H9 (cell line): Measurements from ENCODE around the gene SPOP. TPM values are rescaled to one million over a fixed set of nuclear protein-coding genes. Genes with fewer than 3 reads are reported as not detected.

Experiments
- DNase-seq: peaks from one replicate; pipeline ENCODE4 v3.0.0-alpha.2; 2017
- H2AFZ ChIP-seq: one replicate; pipeline ENCODE4 v1.6.1; 2013; ENCODE audit warnings: mild to moderate bottlenecking, low read length, control low read depth, moderate library complexity
- H2AK5ac ChIP-seq: 2 replicates; pipeline ENCODE4 v1.6.1; 2013; ENCODE audit warnings: low read length, control low read depth, mixed read lengths; ENCODE audit not compliant: insufficient read length
- H2BK120ac ChIP-seq: one replicate; pipeline ENCODE4 v1.6.1; 2013; ENCODE audit warnings: low read depth, mild to moderate bottlenecking, low read length, control low read depth, inconsistent platforms; ENCODE audit not compliant: poor library complexity, severe bottlenecking
- H2BK12ac ChIP-seq: 2 replicates; pipeline ENCODE4 v1.6.1; 2013; ENCODE audit warnings: low read length, control low read depth, mixed read lengths, low read depth; ENCODE audit not compliant: insufficient read length
- H2BK15ac ChIP-seq: 2 replicates; pipeline ENCODE4 v1.6.1; 2013; ENCODE audit warnings: low read depth, low read length, control low read depth
- H2BK20ac ChIP-seq: one replicate; pipeline ENCODE4 v1.6.1; 2013; ENCODE audit warnings: low read depth, mild to moderate bottlenecking, low read length, control low read depth, inconsistent platforms; ENCODE audit not compliant: poor library complexity, severe bottlenecking
- H2BK5ac ChIP-seq: 2 replicates; pipeline ENCODE4 v1.6.1; 2013; ENCODE audit warnings: low read length, control low read depth, mixed read lengths; ENCODE audit not compliant: insufficient read length
- H3K14ac ChIP-seq: 2 replicates; pipeline ENCODE4 v1.6.1; 2013; ENCODE audit warnings: low read length, control low read depth; ENCODE audit not compliant: insufficient read depth
- H3K18ac ChIP-seq: 2 replicates; pipeline ENCODE4 v1.6.1; 2013; ENCODE audit warnings: low read depth, mild to moderate bottlenecking, mixed read lengths, low read length, control low read depth; ENCODE audit not compliant: insufficient read length
- H3K23ac ChIP-seq: 2 replicates; pipeline ENCODE4 v1.6.1; 2013; ENCODE audit warnings: low read length, control low read depth, mixed read lengths, low read depth; ENCODE audit not compliant: insufficient read length
- H3K23me2 ChIP-seq: 2 replicates; pipeline ENCODE4 v1.6.1; 2013; ENCODE audit warnings: low read depth, mild to moderate bottlenecking, mixed read lengths, low read length, control low read depth; ENCODE audit not compliant: insufficient read length, poor library complexity, severe bottlenecking
- H3K27ac ChIP-seq: 2 replicates; pipeline ENCODE4 v1.5.1; 2013; ENCODE audit warnings: low read length, control low read depth, mixed read lengths, low read depth; ENCODE audit not compliant: insufficient read length
- H3K27me3 ChIP-seq: 2 replicates; pipeline ENCODE4 v1.6.1; 2013; ENCODE audit warnings: low read length, control low read depth, inconsistent platforms; ENCODE audit not compliant: insufficient read depth
- H3K4ac ChIP-seq: 2 replicates; pipeline ENCODE4 v1.6.1; 2013; ENCODE audit warnings: low read depth, mild to moderate bottlenecking, control low read depth, inconsistent platforms, low read length, moderate library complexity
- H3K4me1 ChIP-seq: 2 replicates; pipeline ENCODE4 v1.6.1; 2013; ENCODE audit warnings: low read length, control low read depth, inconsistent platforms; ENCODE audit not compliant: insufficient read depth
- H3K4me2 ChIP-seq: 2 replicates; pipeline ENCODE4 v1.6.1; 2013; ENCODE audit warnings: low read length, control low read depth, mixed read lengths; ENCODE audit not compliant: insufficient read length, insufficient read depth
- H3K56ac ChIP-seq: 2 replicates; pipeline ENCODE4 v1.6.1; 2013; ENCODE audit warnings: low read depth, mild to moderate bottlenecking, mixed read lengths, low read length, control low read depth; ENCODE audit not compliant: insufficient read length
- H3K79me1 ChIP-seq: 2 replicates; pipeline ENCODE4 v1.6.1; 2013; ENCODE audit warnings: low read depth, mild to moderate bottlenecking, moderate library complexity, low read length, control low read depth, inconsistent platforms; ENCODE audit not compliant: insufficient read depth, poor library complexity, severe bottlenecking
- H3K79me2 ChIP-seq: 2 replicates; pipeline ENCODE4 v1.6.1; 2013; ENCODE audit warnings: low read length, control low read depth, inconsistent platforms; ENCODE audit not compliant: insufficient read depth
- H3K9ac ChIP-seq: 2 replicates; pipeline ENCODE4 v1.6.1; 2013; ENCODE audit warnings: low read length, control low read depth, mixed read lengths; ENCODE audit not compliant: insufficient read length; ENCODE audit errors: extremely low read depth
- H3K9me3 ChIP-seq: one replicate; pipeline ENCODE4 v1.6.1; 2013; ENCODE audit warnings: low read depth, low read length, inconsistent platforms; ENCODE audit not compliant: control insufficient read depth
- H3T11ph ChIP-seq: one replicate; pipeline ENCODE4 v1.6.1; 2013; ENCODE audit warnings: mild to moderate bottlenecking, low read length, control low read depth, inconsistent platforms
- H4K20me1 ChIP-seq: one replicate; pipeline ENCODE4 v1.6.1; 2013; ENCODE audit not compliant: control insufficient read depth, insufficient read length, insufficient read depth
- H4K5ac ChIP-seq: 2 replicates; pipeline ENCODE4 v1.6.1; 2013; ENCODE audit warnings: low read depth, mild to moderate bottlenecking, mixed read lengths, low read length, control low read depth; ENCODE audit not compliant: insufficient read length
- H4K8ac ChIP-seq: replicated peaks from 2 replicates; pipeline ENCODE4 v1.6.1; 2013; ENCODE audit warnings: low read length, control low read depth, mixed read lengths, low read depth; ENCODE audit not compliant: insufficient read length
- H4K91ac ChIP-seq: 2 replicates; pipeline ENCODE4 v1.6.1; 2013; ENCODE audit warnings: low read depth, mild to moderate bottlenecking, moderate library complexity, mixed read lengths, low read length, control low read depth; ENCODE audit not compliant: insufficient read length
- H3K27ac Mint-ChIP-seq, 3 experiments: 2 replicates in 2 of 3; 3 replicates in 1 of 3; pipeline ENCODE4 v1.8.0; 2020 to 2021; ENCODE audit warnings: mixed read lengths in 3 of 3, mild to moderate bottlenecking in 1 of 3, moderate library complexity in 1 of 3
- H3K27me3 Mint-ChIP-seq: 2 replicates; pipeline ENCODE4 v1.8.0; 2021; ENCODE audit warnings: low read depth, mild to moderate bottlenecking, moderate library complexity, mixed read lengths
- H3K36me3 Mint-ChIP-seq, 3 experiments: 2 replicates in 2 of 3; 3 replicates in 1 of 3; pipeline ENCODE4 v1.8.0; 2020 to 2021; ENCODE audit warnings: low read depth in 3 of 3, mixed read lengths in 3 of 3; ENCODE audit not compliant: insufficient read depth in 1 of 3
- H3K4me1 Mint-ChIP-seq, 2 experiments: 2 replicates each; pipeline ENCODE4 v1.8.0; 2020; ENCODE audit warnings: mixed read lengths in 2 of 2
- H3K4me3 Mint-ChIP-seq, 2 experiments: 2 replicates in 1 of 2; 3 replicates in 1 of 2; pipeline ENCODE4 v1.8.0; 2020 to 2021; ENCODE audit warnings: mild to moderate bottlenecking in 2 of 2, mixed read lengths in 2 of 2, moderate library complexity in 1 of 2
- H3K9me3 Mint-ChIP-seq, 2 experiments: 2 replicates in 1 of 2; 3 replicates in 1 of 2; pipeline ENCODE4 v1.8.0; 2020; ENCODE audit warnings: mild to moderate bottlenecking in 2 of 2, mixed read lengths in 2 of 2, moderate library complexity in 1 of 2
- WGBS: extraction: QIAGEN DNeasy Blood & Tissue Kit; methylation state at CpG from one replicate; pipeline ENCODE4 v1.1.7; 2013; ENCODE audit warnings: missing lambda C conversion rate, low lambda C conversion rate, mixed read lengths; ENCODE audit not compliant: insufficient read length; ENCODE audit errors: extremely low coverage; 5-methylcytosine and 5-hydroxymethylcytosine counted together
- total RNA-seq: library from RNA; stranded (reverse); gene quantifications from 2 replicates; pipeline ENCODE4 v1.2.1, GENCODE V29; 2021
- TF ChIP-seq, protein P1 (sequence below): fragments of 200-600 bp; sonication (generic); conservative IDR thresholded peaks from 3 replicates; pipeline ENCODE4 v1.8.0; 2021; ENCODE audit warnings: antibody characterized with exemption, mild to moderate bottlenecking

Gene SPOP
- total RNA-seq, 1 experiment from 2014 or later = 33.7 TPM

DNA sequence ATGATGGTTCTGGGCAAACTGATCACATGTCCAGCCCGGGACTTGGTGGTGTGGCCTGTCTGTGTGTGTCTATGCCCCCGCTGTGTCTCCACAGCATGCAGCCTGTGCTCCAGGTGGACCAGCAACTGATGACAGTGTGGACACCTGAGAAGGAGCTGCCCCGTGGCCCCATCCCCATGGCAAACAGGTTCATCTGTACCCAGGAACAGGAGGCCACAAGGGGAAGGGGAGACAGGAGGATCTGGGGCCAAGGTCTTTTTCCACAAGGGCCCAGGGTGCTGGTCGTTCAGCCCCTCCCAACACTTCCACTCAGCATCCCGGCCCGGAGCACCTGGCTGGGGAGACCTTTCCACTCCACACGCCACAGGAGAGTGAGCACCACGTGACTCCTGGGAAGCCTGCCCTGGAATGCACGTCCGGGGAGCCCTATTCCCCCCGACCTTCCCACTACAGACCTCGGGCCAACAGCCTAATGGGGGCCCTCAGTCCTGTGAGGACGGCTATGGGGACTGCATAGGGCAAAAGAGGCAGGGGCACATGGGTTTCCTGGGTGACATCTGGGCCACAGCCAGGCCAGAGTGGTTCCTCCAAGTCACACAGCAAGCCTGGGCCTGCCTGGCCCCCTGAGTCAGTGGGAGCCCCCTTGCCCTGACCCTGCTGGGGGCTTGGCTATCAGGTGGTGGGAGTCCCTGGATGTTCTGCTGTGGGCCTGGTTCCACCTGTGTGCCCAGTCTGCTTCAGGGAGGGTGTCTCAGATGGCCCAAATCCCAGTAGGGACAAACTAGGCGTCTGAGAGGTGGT, 123.0 kb downstream of the SPOP start:
- Histone ChIP-seq H4K8ac (no peak overlapping the region), H3K14ac (no peak overlapping the region; the same call in 1 of the 2 replicates), H3K4me2 (no peak overlapping the region), H3K18ac (no peak overlapping the region), H3K23me2 (no peaks in the 10 kb centered on the region), H2BK15ac (no peak overlapping the region), H4K20me1 (no peaks in the 10 kb centered on the region), H4K91ac (no peak overlapping the region), H2BK5ac (no peak overlapping the region), H2BK120ac (no peak overlapping the region), H3K79me2 (no peaks in the 10 kb centered on the region), H2BK12ac (no peak overlapping the region), H3K4me1 (no peaks in the 10 kb centered on the region), H2AK5ac (no peak overlapping the region), H2BK20ac (no peak overlapping the region), H3K79me1 (no peaks in the 10 kb centered on the region), H3K9ac (no peak overlapping the region), H3K9me3 (no peaks in the 10 kb centered on the region), H3K27me3 (no peaks in the 10 kb centered on the region; the same call in 1 of the 2 replicates), H4K5ac (no peak overlapping the region), H2AFZ (no peak overlapping the region), H3T11ph (no peak overlapping the region), H3K23ac (no peak overlapping the region), H3K56ac (no peak overlapping the region), H3K4ac (no peak overlapping the region), H3K27ac (no peak overlapping the region)
- H3K27me3 Mint-ChIP-seq = peaks cover 17% of the 10 kb centered on the region
- TF ChIP-seq, protein P1, sequence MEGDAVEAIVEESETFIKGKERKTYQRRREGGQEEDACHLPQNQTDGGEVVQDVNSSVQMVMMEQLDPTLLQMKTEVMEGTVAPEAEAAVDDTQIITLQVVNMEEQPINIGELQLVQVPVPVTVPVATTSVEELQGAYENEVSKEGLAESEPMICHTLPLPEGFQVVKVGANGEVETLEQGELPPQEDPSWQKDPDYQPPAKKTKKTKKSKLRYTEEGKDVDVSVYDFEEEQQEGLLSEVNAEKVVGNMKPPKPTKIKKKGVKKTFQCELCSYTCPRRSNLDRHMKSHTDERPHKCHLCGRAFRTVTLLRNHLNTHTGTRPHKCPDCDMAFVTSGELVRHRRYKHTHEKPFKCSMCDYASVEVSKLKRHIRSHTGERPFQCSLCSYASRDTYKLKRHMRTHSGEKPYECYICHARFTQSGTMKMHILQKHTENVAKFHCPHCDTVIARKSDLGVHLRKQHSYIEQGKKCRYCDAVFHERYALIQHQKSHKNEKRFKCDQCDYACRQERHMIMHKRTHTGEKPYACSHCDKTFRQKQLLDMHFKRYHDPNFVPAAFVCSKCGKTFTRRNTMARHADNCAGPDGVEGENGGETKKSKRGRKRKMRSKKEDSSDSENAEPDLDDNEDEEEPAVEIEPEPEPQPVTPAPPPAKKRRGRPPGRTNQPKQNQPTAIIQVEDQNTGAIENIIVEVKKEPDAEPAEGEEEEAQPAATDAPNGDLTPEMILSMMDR = no peak
- no peak overlapping the region for H3K4me3 Mint-ChIP-seq
- no peaks in the 10 kb centered on the region for H3K36me3 Mint-ChIP-seq
- H3K4me1 Mint-ChIP-seq = peaks cover 10 to 14% of the 10 kb centered on the region in 2 experiments
- no peak overlapping the region; a peak in 1 of 7 replicates for H3K27ac Mint-ChIP-seq
- no peak for DNase-seq
- no CpG with 5 or more reads among the region's 14 CpGs for WGBS
- no peaks in the 10 kb centered on the region for H3K9me3 Mint-ChIP-seq
